SW 1271 (cell line): Measurements from ENCODE around the gene ULBP3.

Experiments
- DNase-seq, 2 experiments: peaks; one replicate each; lab custom pipeline; 2025; lab: John Stamatoyannopoulos, UW

Gene ULBP3

GRCh38 chr6:150068720-150069648, at the start of gene ULBP3:
TSS of gene ULBP3 (minus strand) at chr6:150069121. CDS start at chr6:150069066, 55 bp downstream.
- peak; percentile 84 to 93 for DNase-seq

- DNase-seq, result no peak
These were observed 49.7 kb upstream of the ULBP3 start for GRCh38 chr6:150118627-150119026.

GRCh38 chr6:150118203-150118602, 49.3 kb upstream of the ULBP3 start:
- no peak for DNase-seq

GRCh38 chr6:150116200-150116800, 47.4 kb upstream of the ULBP3 start:
- no peak for DNase-seq

- DNase-seq, result no peak
These were observed 46.8 kb upstream of the ULBP3 start for GRCh38 chr6:150115769-150116168.

GRCh38 chr6:150112233-150112632, 43.3 kb upstream of the ULBP3 start:
- DNase-seq, result no peak

- DNase-seq, result no peak
These were observed 33.9 kb upstream of the ULBP3 start for GRCh38 chr6:150102750-150103270.

- DNase-seq, result no peak
These were observed 31.8 kb upstream of the ULBP3 start for GRCh38 chr6:150100745-150101144.

GRCh38 chr6:150099953-150100352, 31.0 kb upstream of the ULBP3 start:
- no peak for DNase-seq

- DNase-seq, result no peak
These were observed 30.6 kb upstream of the ULBP3 start for GRCh38 chr6:150099546-150099945.

- no peak for DNase-seq
These were observed 29.2 kb upstream of the ULBP3 start for GRCh38 chr6:150098155-150098554.

GRCh38 chr6:150093397-150093796, 24.5 kb upstream of the ULBP3 start:
- no peak for DNase-seq

- DNase-seq, result no peak
These were observed 22.6 kb upstream of the ULBP3 start for GRCh38 chr6:150091476-150091875.

GRCh38 chr6:150090328-150090727, 21.4 kb upstream of the ULBP3 start:
- DNase-seq, result no peak

GRCh38 chr6:150088481-150089154, 19.7 kb upstream of the ULBP3 start:
- no peak for DNase-seq

GRCh38 chr6:150087336-150087735, 18.4 kb upstream of the ULBP3 start:
- no peak for DNase-seq

- DNase-seq, result no peak
These were observed 17.1 kb upstream of the ULBP3 start for GRCh38 chr6:150086026-150086425.

GRCh38 chr6:150084426-150084825, 15.5 kb upstream of the ULBP3 start:
- no peak for DNase-seq

- DNase-seq, result no peak
These were observed 14.9 kb upstream of the ULBP3 start for GRCh38 chr6:150083839-150084238.

GRCh38 chr6:150081702-150082101, 12.8 kb upstream of the ULBP3 start:
- no peak for DNase-seq

GRCh38 chr6:150079604-150080003, 10.7 kb upstream of the ULBP3 start:
- no peak for DNase-seq

- DNase-seq, result no peak
These were observed 9.9 kb upstream of the ULBP3 start for GRCh38 chr6:150078788-150079187.
